ENCODE measurements around the gene VPS51.

The VPS51 gene

DNA sequence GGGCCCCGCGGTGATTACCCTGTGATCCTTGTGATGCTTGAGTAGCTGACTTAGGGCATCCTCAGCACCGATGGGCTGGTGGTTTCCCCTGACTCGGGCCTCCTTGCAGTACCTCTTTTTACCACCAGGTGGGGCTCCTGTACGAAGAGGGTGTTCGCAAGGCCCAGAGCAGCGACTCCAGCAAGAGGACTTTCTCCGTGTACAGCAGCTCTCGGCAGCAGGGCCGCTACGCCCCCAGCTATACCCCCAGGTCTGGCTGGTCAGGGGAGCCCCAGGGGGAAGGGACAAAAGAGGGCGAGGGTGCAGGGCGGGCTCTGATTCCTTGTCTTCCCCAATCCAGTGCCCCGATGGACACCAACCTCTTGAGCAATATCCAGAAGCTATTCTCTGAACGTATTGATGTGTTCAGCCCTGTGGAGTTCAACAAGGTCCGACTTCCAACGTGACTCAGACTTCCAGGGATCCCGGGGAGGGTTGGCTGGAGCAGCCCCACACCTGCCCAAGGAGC lies 14.4 kb downstream of the VPS51 start:
- peak; percentile 87 for DNase-seq (ENCODE audit: low read depth in 2 of 2)
- no peak overlapping the region for H3K4me3 ChIP-seq (replicated peaks in 1 of 2; ENCODE audit: low read depth in 2 of 2, low read length in 2 of 2)
- TF ChIP-seq, protein P1, sequence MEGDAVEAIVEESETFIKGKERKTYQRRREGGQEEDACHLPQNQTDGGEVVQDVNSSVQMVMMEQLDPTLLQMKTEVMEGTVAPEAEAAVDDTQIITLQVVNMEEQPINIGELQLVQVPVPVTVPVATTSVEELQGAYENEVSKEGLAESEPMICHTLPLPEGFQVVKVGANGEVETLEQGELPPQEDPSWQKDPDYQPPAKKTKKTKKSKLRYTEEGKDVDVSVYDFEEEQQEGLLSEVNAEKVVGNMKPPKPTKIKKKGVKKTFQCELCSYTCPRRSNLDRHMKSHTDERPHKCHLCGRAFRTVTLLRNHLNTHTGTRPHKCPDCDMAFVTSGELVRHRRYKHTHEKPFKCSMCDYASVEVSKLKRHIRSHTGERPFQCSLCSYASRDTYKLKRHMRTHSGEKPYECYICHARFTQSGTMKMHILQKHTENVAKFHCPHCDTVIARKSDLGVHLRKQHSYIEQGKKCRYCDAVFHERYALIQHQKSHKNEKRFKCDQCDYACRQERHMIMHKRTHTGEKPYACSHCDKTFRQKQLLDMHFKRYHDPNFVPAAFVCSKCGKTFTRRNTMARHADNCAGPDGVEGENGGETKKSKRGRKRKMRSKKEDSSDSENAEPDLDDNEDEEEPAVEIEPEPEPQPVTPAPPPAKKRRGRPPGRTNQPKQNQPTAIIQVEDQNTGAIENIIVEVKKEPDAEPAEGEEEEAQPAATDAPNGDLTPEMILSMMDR (IDR thresholded peaks at IDR 0.05; ENCODE audit: low read depth, low read length): peak; percentile 98

DNA sequence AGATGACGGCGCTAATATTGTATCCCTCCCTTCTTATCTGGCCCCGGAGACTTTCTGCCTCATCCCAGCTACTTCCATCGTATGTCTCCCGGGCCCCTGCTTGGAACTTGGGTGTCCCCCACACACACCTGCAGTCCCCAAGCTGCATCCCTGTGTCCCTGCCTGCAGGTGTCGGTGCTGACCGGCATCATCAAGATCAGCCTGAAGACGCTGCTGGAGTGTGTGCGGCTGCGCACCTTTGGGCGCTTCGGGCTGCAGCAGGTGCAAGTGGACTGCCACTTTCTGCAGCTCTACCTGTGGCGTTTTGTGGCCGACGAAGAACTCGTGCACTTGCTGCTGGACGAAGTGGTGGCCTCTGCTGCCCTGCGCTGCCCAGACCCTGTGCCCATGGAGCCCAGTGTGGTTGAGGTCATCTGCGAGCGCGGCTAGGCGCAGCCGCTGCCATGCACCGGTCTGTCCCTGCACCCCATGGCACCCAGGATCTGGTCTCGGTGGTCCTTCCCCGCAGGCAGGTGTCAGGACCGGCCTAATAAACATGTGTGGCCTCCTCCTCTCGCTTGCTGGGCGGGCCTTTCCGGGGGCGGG lies 15.2 kb downstream of the VPS51 start:
- TF ChIP-seq, protein P1 (IDR thresholded peaks at IDR 0.05; ENCODE audit: low read depth, low read length): no peak
- no peak overlapping the region for H3K4me3 ChIP-seq (replicated peaks in 1 of 2; ENCODE audit: low read depth in 2 of 2, low read length in 2 of 2)
- no peak for DNase-seq (ENCODE audit: low read depth in 2 of 2)

DNA sequence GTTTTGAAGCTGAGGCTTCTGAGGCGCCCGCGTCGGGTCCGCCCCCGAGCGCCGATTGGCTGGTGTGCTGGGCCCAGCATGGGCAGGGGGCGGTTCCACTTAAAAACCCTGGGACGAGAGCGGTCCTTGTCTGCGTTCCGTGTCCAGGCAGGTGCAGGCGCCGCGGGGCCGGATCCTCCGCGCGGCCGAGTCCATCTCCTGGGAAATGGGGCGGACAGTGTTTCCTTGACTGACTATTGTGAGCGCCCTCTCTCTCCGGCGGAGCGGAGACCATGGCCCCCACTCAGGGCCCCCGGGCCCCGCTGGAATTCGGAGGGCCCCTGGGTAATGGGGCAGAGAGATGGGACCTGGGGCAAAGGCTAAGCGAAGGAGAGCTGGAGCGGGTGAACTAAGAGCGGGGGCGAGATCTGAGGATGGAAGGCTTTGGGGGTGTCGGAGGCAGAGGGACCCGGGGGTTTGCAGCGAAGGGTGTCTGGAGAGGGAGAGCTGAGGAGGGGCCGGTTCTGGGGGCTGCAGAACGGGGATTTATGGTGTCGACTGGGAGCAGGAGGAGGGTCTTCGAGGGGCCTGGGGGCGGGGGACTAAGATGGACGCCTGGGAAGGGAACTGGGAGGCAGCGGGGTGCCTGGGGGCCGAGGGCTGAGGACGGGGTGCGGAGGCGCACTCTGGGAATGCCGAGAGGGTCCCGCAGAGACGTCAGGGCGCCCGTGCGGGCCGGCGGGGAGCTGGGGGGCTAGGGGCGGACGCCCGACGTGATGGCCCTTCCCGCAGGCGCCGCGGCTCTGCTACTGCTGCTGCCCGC lies 15.9 kb downstream of the VPS51 start, which contains the start of gene TM7SF2:
Gene TM7SF2 (plus strand): TSS at position 129 of the 802 bp plus-strand sequence. CDS start 144 bp downstream, at position 273.
- DNase-seq (ENCODE audit: low read depth in 2 of 2): peak; percentile 92 to 94
- TF ChIP-seq, protein P1 (IDR thresholded peaks at IDR 0.05; ENCODE audit: low read depth, low read length): no peak
- peak within 1 kb of the TSS; percentile 49 to 59 for H3K4me3 ChIP-seq (replicated peaks in 1 of 2; ENCODE audit: low read depth in 2 of 2, low read length in 2 of 2)

DNA sequence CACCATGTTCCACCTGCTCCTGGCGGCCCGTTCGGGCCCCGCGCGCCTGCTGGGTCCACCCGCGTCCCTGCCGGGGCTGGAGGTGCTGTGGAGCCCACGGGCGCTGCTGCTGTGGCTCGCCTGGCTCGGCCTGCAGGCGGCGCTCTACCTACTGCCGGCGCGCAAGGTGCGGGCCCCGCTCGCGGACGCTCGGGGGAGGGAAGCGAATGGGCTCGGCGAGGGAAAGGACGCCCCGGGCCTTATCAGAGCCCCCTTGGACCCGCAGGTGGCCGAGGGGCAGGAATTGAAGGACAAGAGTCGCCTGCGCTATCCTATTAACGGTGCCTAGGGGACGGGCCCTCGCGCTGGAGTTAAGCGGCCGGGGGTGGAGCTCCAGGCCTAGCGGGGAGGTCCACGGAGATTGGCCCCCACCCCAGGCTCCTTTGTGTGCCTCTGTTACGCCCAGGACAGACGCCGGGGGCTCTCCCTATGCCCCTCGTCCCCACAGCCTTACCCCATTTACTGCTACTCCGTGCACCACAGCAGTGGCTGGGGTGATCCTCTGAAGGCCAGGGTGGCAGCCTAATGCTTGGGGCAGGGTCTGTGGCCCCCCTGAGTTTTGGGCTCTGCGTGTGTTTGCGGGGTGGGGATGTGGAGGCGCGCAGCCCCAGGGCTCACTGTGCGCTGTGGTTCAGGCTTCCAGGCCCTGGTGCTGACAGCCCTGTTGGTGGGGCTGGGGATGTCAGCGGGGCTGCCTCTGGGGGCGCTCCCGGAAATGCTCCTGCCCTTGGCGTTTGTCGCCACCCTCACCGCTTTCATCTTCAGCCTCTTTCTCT lies 16.7 kb downstream of the VPS51 start:
- peak overlapping the region; percentile 49 to 59 for H3K4me3 ChIP-seq (replicated peaks in 1 of 2; ENCODE audit: low read depth in 2 of 2, low read length in 2 of 2)
- peak; percentile 40 to 50 for DNase-seq (ENCODE audit: low read depth in 2 of 2)
- TF ChIP-seq, protein P1 (IDR thresholded peaks at IDR 0.05; ENCODE audit: low read depth, low read length): peak; percentile 43

DNA sequence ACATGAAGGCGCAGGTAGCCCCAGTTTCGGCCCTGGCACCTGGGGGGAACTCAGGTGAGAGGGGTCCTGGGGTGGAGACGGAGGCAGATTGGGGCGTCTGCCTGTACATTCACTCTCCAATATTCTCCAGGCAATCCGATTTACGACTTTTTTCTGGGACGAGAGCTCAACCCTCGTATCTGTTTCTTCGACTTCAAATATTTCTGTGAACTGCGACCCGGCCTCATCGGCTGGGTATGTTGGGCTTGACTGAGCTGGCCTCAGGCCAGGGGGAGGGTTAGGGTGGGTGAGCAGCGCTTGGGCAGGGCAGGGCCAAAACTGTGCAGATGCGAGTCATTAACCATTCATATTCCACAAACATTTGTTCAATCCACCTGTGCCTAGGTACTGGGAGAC lies 17.3 kb downstream of the VPS51 start:
- no peak for DNase-seq (ENCODE audit: low read depth in 2 of 2)
- H3K4me3 ChIP-seq (replicated peaks in 1 of 2; ENCODE audit: low read depth in 2 of 2, low read length in 2 of 2): peak overlapping the region in 1 of 2 donors; percentile 41
- TF ChIP-seq, protein P1 (IDR thresholded peaks at IDR 0.05; ENCODE audit: low read depth, low read length): no peak

DNA sequence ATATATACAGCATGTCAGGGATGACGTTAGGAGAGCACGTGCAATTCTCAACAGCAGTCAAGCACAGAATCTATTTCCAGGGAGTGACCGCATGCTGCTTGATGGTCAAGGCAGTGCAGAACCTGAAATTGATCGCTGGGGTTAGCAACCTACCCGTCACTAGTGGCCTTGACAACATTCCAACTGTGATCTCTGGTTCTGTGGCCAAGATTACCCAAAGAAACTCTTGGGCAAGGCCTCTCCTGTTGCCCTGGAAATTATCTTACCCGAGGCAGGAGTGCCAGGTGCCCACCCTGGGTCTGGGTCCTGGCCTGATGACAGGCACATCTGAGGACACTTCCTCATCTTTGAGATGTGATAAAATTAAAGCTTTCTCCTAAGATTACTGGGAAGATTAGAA lies 17.8 kb downstream of the VPS51 start:
- DNase-seq (ENCODE audit: low read depth in 2 of 2): no peak
- H3K4me3 ChIP-seq (replicated peaks in 1 of 2; ENCODE audit: low read depth in 2 of 2, low read length in 2 of 2): no peak overlapping the region
- TF ChIP-seq, protein P1 (IDR thresholded peaks at IDR 0.05; ENCODE audit: low read depth, low read length): no peak

Measured in cardiac fibroblast (primary cell).